Jurkat, Clone E6-1 (cell line): Measurements from ENCODE around the gene OR6S1. TPM values are rescaled to one million over a fixed set of nuclear protein-coding genes. Genes with fewer than 3 reads are reported as not detected.

ENCODE experiments used
- DNase-seq: peaks from one replicate; pipeline ENCODE4 v3.0.0-alpha.2; 2011; ENCODE audit warnings: low read depth, low spot score
- H3K4me3 ChIP-seq: 2 replicates; pipeline ENCODE4 v1.5.1; 2011; ENCODE audit warnings: mild to moderate bottlenecking, low read length, control low read depth, moderate library complexity
- polyA plus RNA-seq: library from polyadenylated mRNA; unstranded; fragments of >200 nt; gene quantifications from one replicate; pipeline ENCODE4 v1.2.1, GENCODE V29; 2012; ENCODE audit warnings: missing spikeins; ENCODE audit not compliant: insufficient read length, insufficient read depth

Gene OR6S1
- not detected for polyA plus RNA-seq

- H3K4me3 ChIP-seq, result no peak within 1 kb of the TSS
- no peak for DNase-seq
These were observed at the start of gene OR6S1 for GRCh38 chr14:20641591-20641990. OR6S1 (minus strand) TSS chr14:20641691; CDS start chr14:20641691, 0 bp downstream.

- no peak overlapping the region for H3K4me3 ChIP-seq
- peak; percentile 66 for DNase-seq
These were observed 49.6 kb upstream of the OR6S1 start for GRCh38 chr14:20690848-20691640.

DNA sequence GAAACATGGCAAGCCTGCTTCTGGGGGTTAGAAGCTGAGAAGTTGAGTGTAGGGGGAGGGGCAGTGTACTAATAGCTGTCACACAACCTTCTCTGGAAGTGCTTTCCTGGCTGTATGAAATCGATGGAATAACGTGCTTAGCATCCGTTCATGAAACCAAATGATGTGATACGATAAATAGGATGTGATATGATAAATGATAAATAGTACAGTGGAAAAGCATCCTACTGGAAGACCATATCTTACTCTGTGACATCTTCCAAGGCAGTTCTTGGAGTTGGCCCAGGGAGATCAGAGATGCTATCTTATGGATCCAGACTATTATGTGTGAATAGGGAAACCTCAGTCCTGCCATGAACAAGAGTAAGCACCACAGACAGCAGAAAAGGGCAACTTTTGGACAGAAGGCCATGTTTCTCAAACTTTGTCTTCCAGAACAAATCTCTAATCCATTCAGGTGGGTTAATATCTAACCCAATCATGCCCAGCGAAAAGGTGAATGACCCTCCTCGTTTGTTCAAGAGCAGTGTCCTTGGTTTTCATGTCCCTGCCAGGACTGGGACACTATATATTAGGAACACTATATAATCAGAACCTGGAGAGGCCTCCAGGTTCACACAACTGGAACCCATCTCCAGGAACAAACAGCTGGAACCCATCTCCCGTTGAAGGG is 46.8 kb upstream of the OR6S1 start, which contains the start of gene ANG:
ANG (plus strand) TSS at position 598 of the 673 bp plus-strand sequence. CDS start 4,801 bp downstream, outside the sequence.
- H3K4me3 ChIP-seq, result no peak within 1 kb of the TSS
- DNase-seq, result no peak

GRCh38 chr14:20687362-20688166 is 46.1 kb upstream of the OR6S1 start:
- no peak overlapping the region for H3K4me3 ChIP-seq
- DNase-seq, result no peak

DNA sequence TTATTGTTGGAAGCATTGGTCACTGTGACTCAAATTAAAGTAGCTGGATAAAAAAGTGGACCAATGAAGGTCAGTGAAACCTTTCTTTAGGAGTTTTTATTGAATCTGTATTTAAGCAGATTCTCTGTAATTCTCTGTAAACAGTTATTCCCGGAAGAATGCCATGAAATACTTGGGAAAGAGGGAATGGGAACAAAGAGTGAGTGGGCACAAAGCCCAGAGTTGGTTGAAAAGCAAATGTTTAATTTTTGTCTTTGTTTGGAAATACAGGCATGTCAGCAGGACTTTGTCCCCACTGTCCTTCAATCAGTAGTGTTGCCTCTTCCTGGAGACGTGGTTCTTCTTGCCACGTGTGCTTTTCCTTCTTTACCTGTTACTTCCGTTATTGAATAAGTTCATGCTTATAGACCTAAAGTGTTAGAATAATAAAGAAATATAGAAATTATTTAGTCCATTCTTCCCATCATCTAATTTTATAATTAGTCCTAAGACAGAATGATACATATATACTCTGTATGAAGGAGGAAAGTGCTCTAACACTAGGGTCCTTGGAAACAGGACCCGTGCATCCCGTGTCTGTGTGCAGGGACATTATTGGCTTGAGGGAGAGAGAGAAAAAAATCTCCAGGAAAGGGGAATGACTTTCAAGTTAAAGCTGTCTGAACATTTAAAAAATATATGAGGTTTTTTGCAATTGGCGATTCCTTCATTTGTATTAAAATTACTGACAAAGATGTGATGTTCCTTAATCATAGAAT is 45.1 kb upstream of the OR6S1 start:
- H3K4me3 ChIP-seq, result no peak overlapping the region
- no peak for DNase-seq

DNA sequence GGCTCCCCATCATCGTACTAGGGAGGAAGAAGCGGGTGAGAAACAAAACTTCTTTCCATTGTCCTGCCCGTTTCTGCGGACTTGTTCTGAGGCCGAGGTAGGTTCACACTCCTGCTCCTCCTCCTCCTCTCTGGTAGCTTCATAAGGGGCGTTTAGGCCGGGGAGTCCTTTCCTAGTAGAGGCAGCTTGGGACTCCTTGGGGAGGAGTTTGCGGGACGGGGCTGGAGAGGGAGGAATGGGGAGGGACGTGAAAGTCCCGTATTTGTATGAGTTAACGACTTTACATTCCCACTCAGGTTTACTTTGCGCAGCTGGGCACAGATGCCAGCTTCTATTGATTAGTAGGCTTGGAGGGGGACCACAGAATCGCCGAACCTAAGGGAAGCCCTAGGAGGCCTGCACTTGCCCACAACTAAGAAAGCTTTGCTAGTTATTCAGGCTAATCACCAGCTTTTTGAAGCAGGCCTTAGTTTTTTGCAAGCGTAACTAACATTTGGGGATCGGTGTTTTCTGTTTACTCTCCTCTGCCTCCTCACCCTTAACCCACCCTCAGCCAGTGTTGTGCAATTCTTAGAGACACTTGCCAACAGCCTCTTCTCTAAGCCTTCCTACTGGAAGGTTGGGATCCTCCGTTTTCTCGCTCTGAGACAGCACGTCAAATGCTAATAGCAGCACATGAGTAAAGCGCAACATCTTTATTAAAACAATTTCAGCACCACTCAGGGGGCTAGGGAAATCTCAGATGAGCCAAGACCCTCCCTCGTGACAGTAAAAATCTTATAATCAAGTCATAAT is 43.4 kb upstream of the OR6S1 start:
- peak overlapping the region; percentile 71 for H3K4me3 ChIP-seq
- no peak for DNase-seq

DNA sequence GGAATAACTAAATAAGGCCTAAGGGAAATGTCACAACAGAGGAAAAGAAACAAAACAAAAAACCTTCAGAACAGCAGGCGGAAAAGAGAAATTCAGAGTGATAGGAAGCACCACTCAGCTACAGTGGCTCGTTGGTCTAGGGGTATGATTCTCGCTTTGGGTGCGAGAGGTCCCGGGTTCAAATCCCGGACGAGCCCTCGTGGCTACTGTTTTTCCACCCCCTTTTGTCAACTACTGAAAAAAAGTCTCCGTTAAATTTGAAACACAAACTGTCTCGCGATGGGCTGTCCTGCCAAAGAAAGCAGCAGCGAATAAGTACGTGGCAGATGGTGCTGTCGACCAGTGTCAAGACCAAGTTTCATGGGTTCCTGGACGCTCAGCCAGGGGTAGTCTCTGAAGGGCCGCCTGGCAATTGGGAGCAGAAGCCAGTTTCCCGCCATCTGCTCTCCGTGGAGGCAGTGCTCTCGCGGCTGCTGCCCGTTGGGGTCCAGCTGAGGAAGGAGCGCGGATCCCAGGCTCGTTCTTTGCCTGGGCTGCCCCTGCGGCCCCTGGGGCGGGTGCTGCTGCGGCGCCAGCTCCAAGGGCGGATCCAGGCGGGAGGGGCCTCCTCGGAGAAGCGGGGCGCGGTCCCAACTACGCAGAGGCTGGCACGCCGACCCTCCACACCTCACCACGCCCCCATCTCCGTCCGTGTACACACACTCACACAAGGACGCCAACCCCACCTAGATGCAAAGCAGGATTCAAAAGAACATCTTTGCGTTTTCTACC is 42.6 kb upstream of the OR6S1 start, which contains the start of gene RNASE4:
RNASE4 (plus strand) TSS at position 670 of the 771 bp plus-strand sequence. CDS start 14,812 bp downstream, outside the sequence.
- peak; percentile 79 for DNase-seq
- H3K4me3 ChIP-seq, result peak within 1 kb of the TSS; percentile 71

GRCh38 chr14:20683125-20683890 is 41.8 kb upstream of the OR6S1 start:
- peak; percentile 93 for DNase-seq
- H3K4me3 ChIP-seq, result peak overlapping the region; percentile 71

GRCh38 chr14:20682435-20683124 is 41.1 kb upstream of the OR6S1 start:
- peak overlapping the region; percentile 71 for H3K4me3 ChIP-seq
- peak; percentile 90 for DNase-seq

GRCh38 chr14:20682127-20682434 is 40.6 kb upstream of the OR6S1 start:
- no peak for DNase-seq
- peak overlapping the region; percentile 71 for H3K4me3 ChIP-seq

GRCh38 chr14:20681348-20682126 is 40.0 kb upstream of the OR6S1 start:
- DNase-seq, result peak; percentile 92
- peak overlapping the region; percentile 71 for H3K4me3 ChIP-seq

DNA sequence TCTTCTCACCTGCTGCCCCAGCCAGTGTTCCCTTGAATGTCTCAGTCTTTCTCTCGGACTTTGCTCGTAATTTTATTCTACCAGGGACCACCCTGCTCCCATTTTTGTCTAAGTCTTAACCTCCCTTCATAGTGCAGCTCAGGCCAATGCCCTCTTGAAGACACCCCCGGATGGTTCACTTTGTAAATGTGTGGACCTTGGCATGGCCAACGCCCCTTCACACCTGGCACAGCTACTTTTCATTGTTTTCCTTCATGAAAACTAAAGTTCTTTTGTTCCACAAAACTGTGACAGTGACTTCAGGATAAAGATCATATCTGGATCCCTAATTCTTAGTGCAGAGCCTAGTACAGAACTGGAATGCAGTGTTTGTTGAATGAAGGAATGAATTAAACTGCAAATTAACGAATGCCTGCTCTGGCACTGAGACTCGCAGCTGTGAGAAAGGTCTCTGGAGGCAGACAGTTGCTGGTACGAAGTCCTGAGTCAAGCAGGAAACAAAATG is 39.4 kb upstream of the OR6S1 start:
- no peak for DNase-seq
- H3K4me3 ChIP-seq, result peak overlapping the region; percentile 71

DNA sequence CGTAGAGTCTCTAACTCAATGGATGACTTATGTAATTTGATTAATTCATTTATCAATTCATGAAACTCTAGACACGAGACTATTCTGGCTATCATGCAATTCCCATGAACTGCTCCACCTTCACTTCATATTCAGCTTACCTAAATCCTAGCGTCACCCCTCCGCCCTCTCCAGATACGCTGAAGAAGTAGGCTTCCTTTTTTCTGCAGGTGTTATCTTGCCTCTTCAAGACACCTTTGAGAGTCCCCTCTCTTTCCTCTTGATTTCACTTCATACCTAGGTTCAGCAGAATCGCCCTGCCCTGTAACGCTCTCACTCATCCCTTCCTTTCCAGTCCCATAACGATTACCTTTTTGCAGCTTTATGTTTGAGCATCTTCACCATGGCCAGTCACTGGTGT is 38.9 kb upstream of the OR6S1 start:
- H3K4me3 ChIP-seq, result peak overlapping the region; percentile 71
- DNase-seq, result no peak

DNA sequence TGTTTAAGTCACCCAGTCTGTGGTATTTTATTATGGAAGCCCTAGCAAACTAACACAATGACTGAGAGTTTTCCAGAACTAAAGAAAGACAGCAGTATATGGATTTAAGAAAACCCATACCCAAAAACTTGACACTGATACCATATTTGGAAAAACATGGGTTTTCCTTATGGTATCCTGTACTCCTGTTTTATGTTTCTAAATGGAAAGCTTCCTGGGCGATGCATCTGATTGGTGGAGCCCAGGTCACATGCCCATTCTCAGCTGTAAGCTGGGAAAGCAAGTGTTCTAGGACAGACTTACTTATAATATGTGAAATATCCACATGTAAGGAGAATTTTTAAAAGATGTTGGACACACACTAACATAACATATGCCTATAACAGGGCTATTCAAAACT is 38.4 kb upstream of the OR6S1 start:
- no peak overlapping the region for H3K4me3 ChIP-seq
- no peak for DNase-seq

DNA sequence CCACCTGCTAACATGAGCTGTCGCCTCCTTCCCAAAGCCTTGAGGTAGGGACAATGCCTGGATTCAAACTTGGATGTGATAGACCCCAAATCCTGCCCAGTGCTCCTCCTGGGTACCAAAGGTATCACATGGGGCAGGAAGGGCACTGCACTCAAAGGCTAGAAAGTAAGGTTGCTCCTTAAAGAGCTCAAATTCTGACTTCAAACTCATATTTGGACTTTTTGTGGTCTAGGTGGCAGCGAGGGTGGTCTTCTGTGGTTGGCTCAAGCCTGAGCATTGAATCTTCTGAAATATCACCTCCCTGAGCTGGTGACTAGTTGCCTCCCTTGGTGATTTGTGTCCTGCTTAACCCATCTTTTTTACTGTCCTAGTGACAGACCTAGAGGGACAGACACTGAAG is 34.6 kb upstream of the OR6S1 start:
- H3K4me3 ChIP-seq, result no peak overlapping the region
- no peak for DNase-seq
